GM19099 (cell line): ENCODE results near the gene LRRC27.

Experiments used
- POLR2A ChIP-seq: IDR thresholded peaks from 3 replicates; pipeline ENCODE4 v1.6.1; 2011; ENCODE audit warnings: low read depth; ENCODE audit not compliant: insufficient read length; ENCODE audit errors: extremely low read depth

Gene LRRC27

GRCh38 chr10:132394201-132394811 is 62.3 kb downstream of the LRRC27 start:
- no peak for TF ChIP-seq POLR2A

- no peak for TF ChIP-seq POLR2A
These were observed 63.1 kb downstream of the LRRC27 start for GRCh38 chr10:132394936-132395703.

- TF ChIP-seq POLR2A, result no peak
These were observed 63.9 kb downstream of the LRRC27 start for GRCh38 chr10:132395704-132396493.

GRCh38 chr10:132396494-132397035 is 64.6 kb downstream of the LRRC27 start:
- no peak for TF ChIP-seq POLR2A

DNA sequence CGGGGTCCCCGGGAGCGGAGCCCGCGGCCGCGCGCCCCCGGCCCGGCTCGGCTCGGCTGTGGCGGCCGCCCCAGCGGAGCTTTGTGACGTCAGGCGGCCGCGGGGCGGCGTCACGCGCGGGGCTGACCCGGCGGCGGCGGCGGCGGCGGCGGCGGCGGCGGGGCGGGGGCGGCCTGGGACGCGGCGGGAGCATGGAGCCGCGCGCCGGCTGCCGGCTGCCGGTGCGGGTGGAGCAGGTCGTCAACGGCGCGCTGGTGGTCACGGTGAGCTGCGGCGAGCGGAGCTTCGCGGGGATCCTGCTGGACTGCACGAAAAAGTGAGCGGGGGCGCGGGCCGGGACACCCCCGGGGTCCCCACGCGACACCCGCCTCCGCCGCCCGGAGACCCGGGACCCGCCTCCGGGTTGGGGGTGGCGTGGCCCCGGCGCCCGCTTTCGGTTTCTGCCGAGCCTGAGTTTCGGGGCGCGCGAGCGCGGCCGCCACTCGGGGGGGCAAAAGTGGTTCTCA is 65.1 kb downstream of the LRRC27 start, which contains the start of gene PWWP2B:
Gene PWWP2B (plus strand): TSS at position 165 of the 506 bp plus-strand sequence. CDS start 27 bp downstream, at position 192.
- no peak for TF ChIP-seq POLR2A

DNA sequence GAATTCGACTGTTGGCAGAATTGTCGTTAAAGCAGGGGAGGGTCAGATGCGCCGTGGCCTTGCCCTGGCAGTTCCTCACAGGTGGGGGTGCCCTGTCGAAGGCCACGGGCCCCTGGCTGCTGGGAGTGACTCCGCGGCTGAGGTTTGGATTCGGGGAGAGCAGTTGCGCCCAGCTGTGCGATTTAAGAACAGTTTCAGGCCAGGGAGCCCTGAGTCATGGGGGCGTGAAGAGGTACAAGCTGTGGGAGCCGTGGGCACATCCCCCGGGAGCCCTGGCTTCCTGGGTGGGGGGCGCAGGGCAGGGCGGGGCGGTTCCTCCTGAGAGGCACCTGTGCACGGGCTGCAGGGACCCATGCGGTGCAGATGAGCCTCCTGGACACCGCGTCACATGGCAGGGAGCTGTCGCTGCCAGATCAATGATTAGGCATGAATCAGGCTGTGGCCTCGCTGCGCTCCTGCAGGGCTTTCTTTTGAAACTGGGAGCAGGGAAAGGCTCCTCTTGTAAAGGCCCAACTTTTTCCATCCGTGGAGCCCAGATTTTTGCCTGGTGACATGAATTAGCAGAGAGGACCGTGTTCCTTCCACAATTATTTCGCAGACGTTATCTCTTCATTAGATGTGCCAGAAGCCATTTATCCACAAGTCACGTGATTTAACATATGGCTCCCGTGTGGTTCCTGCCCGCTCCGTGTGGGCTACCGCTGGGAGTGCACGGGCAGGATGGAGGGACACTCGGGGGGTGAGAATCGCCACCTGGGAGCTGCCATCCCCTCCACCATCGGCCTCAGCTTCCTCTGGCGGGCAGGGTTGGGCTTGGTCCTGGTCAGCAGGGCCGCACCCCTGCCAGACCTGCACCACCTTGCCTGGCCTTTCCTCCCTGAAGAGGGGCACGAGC is 65.9 kb downstream of the LRRC27 start:
- no peak for TF ChIP-seq POLR2A

GRCh38 chr10:132398566-132398991 is 66.6 kb downstream of the LRRC27 start:
- TF ChIP-seq POLR2A, result no peak

GRCh38 chr10:132399117-132400035 is 67.4 kb downstream of the LRRC27 start:
- TF ChIP-seq POLR2A, result no peak

GRCh38 chr10:132400041-132400546 is 68.1 kb downstream of the LRRC27 start:
- no peak for TF ChIP-seq POLR2A

DNA sequence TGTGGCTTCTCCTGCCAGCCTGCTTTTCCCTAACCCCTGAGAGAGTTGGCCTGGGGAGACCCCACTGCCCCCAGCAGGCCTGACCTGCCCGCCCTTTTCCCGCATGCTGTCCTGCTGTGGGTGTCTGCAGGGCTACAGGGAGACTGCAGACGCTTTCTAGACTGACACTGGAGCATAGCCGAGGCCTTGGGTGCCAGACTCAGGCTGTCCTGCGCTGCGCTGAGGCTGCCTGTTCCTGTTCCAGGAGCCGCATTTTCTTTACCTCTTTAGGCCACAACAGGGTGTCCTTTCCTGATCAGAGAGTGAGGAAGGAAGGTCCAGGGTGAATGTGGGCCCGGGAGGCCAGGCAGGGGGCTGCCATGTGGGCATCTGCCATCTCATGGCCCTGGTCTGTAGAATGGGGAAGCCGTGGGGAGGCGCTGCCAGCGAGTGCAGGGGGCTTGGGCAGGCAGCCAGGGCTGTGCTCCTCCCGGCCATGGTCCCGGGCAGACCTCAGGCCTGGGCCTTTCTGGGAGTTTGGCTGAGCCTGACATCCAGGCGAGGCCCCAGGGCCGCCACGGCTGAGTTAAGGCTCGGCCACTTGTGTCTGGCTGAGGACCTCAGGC is 68.7 kb downstream of the LRRC27 start:
- TF ChIP-seq POLR2A, result no peak

DNA sequence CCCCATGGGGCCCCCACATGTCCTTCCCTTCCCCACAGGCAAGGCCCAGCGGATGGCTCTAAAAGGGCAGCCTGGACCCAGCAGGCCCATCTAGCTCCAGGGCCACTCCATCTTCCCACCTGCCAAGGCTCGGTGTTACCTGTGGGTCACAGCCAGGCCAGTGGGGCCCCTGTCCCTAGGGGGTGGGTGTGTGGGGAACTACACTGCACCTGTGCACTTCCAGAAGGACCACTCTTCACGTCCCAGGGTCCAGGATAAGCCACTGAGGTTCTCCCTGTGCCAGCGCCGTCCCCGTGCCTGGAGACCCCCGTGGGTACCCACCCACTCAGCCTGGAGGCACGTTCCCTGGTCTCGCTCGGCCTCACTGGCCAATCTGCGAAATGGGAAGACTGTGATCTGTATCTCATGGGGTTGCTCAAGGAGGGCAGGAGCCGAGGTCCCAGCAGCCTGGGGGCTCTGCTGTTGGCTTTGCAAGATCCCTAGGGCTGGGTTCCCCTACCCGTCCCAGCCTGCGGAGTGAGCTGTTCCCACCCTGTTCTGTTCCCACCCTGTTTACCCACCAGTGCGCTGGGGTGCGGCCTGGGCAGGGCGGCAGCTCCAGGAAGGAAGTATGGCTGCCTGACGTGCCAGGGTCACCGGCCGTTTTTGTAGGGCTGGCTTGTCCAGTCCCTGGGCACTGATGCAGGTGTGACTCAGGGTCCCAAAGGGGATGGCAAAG is 69.6 kb downstream of the LRRC27 start:
- no peak for TF ChIP-seq POLR2A

DNA sequence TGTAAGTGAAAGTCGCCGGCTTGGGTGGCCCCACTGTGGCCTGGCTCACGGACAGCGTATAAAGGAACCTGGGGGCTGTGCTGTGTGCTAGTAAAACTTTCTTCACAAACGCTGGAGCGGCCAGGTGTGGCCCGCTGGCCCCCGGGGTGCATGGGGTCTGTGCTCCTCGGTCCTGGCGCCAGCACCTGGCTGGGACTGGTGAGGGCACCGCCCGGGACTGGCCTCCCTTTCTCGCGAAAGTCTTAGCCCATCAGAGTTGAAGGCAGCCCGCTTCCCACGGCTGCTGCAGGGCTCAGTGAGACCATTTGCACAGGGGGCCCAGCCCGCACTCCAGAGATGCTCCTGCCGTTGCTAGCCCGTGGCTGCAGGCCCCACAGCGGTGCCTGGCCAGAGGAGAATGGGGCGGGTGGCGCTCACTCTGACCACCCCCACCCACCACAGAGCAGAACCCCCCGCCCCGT is 70.8 kb downstream of the LRRC27 start:
- TF ChIP-seq POLR2A, result no peak

GRCh38 chr10:132403511-132404168 is 71.6 kb downstream of the LRRC27 start:
- no peak for TF ChIP-seq POLR2A
